CD4-positive, alpha-beta memory T cell (primary cell): ENCODE measurements around the gene FZD4. TPM values are rescaled to one million over a fixed set of nuclear protein-coding genes. Genes with fewer than 3 reads are reported as not detected.

Source experiments
- CTCF ChIA-PET: fragments of 350-600 bp; sonication (Branson Sonifier 250); formaldehyde crosslinking; loops from one replicate; lab custom pipeline; 2021; ENCODE audit warnings: inconsistent platforms; ENCODE audit not compliant: partially characterized antibody; lab: Charles Lee
- POLR2A ChIA-PET: fragments of 350-600 bp; sonication (Branson Sonifier 250); formaldehyde crosslinking; loops from one replicate; lab custom pipeline; 2021; ENCODE audit not compliant: partially characterized antibody; lab: Charles Lee
- DNase-seq, 5 donors: peaks; one replicate each; pipeline versions ENCODE4 v3.0.0 to v3.0.0-alpha.2; 2020 to 2022; ENCODE audit warnings: mixed read lengths in 1 of 5
- H3K27ac ChIP-seq: one replicate; pipeline ENCODE4 v1.7.0; 2013; ENCODE audit warnings: low read depth, low read length
- H3K27me3 ChIP-seq: 2 replicates; pipeline ENCODE4 v1.7.0; 2013; ENCODE audit warnings: mild to moderate bottlenecking, low read length, moderate library complexity; ENCODE audit not compliant: insufficient read depth
- H3K36me3 ChIP-seq: 2 replicates; pipeline ENCODE4 v1.7.0; 2013; ENCODE audit warnings: mild to moderate bottlenecking, low read length, moderate library complexity; ENCODE audit not compliant: insufficient read depth
- H3K4me1 ChIP-seq: 2 replicates; pipeline ENCODE4 v1.7.0; 2013; ENCODE audit warnings: mild to moderate bottlenecking, low read length, moderate library complexity; ENCODE audit not compliant: insufficient read depth
- H3K4me3 ChIP-seq, 2 donors: one replicate each; pipeline ENCODE4 v1.7.0; 2013; ENCODE audit warnings: low read length in 2 of 2, mild to moderate bottlenecking in 1 of 2
- H3K9me3 ChIP-seq, 2 donors: one replicate each; pipeline ENCODE4 v1.7.0; 2013; ENCODE audit warnings: low read length in 2 of 2, control low read depth in 1 of 2; ENCODE audit not compliant: control insufficient read depth in 1 of 2
- H3K27ac Mint-ChIP-seq, 7 donors: one replicate each; pipeline ENCODE4 v1.8.0; 2020 to 2021; ENCODE audit warnings: mixed read lengths in 7 of 7, mild to moderate bottlenecking in 6 of 7, inconsistent platforms in 3 of 7, moderate library complexity in 3 of 7
- H3K27me3 Mint-ChIP-seq, 2 donors: one replicate each; pipeline ENCODE4 v1.8.0; 2020 to 2021; ENCODE audit warnings: mixed read lengths in 2 of 2
- H3K36me3 Mint-ChIP-seq, 2 donors: one replicate each; pipeline ENCODE4 v1.8.0; 2020 to 2021; ENCODE audit warnings: mixed read lengths in 2 of 2, inconsistent platforms in 1 of 2, mild to moderate bottlenecking in 1 of 2
- H3K4me1 Mint-ChIP-seq, 4 donors: one replicate each; pipeline ENCODE4 v1.8.0; 2020 to 2021; ENCODE audit warnings: mixed read lengths in 4 of 4, mild to moderate bottlenecking in 1 of 4
- H3K4me3 Mint-ChIP-seq, 8 donors: one replicate each; pipeline ENCODE4 v1.8.0; 2020 to 2021; ENCODE audit warnings: mixed read lengths in 8 of 8, mild to moderate bottlenecking in 7 of 8, moderate library complexity in 6 of 8, inconsistent platforms in 3 of 8
- H3K9me3 Mint-ChIP-seq, 8 donors: one replicate each; pipeline ENCODE4 v1.8.0; 2020 to 2021; ENCODE audit warnings: mixed read lengths in 8 of 8, mild to moderate bottlenecking in 5 of 8, inconsistent platforms in 3 of 8, moderate library complexity in 1 of 8
- intact Hi-C: fragments of 100-400 bp; cut with micrococcal nuclease; formaldehyde crosslinking; loops from one replicate; pipeline ENCODE4 v1.15.1; 2023
- polyA plus RNA-seq, 2 donors: library from polyadenylated mRNA; unstranded; fragments of 300-500 nt; fragmentation: Illumina TruSeq; gene quantifications; one replicate each; pipeline ENCODE4 v1.2.3, GENCODE V29; 2021
- total RNA-seq, 2 experiments: library from RNA; stranded (reverse); gene quantifications; one replicate each; pipeline ENCODE4 v1.2.3, GENCODE V29; 2021

FZD4 gene
- total and polyA plus RNA-seq, 4 experiments from 2014 or later, result 0.03 to 0.06 TPM; not detected in 2

- Histone ChIP-seq H3K4me1 (no peaks in the 10 kb centered on the region), H3K4me3 (no peak overlapping the region), H3K27me3 (no peaks in the 10 kb centered on the region), H3K27ac (no peak overlapping the region), H3K36me3 (no peaks in the 10 kb centered on the region), H3K9me3 (no peaks in the 10 kb centered on the region)
- POLR2A ChIA-PET, result no interaction called here
- H3K4me1 Mint-ChIP-seq, result peaks cover 0 to 9% (median 0%) of the 10 kb centered on the region in 4 donors
- no peak overlapping the region for H3K27ac Mint-ChIP-seq
- no peak for DNase-seq
- intact Hi-C loops, result no loop called here
- no peaks in the 10 kb centered on the region for H3K36me3 Mint-ChIP-seq
- H3K4me3 Mint-ChIP-seq, result no peak overlapping the region
- peaks cover 3 to 5% of the 10 kb centered on the region in 2 donors for H3K27me3 Mint-ChIP-seq
- CTCF ChIA-PET, result interaction anchor here (0.8 to 6.1 kb wide), 5 partner anchors 10 to 485 kb away, joined by 3 to 53 read pairs (median 9); no protein-coding TSS in a partner anchor
- no peaks in the 10 kb centered on the region for H3K9me3 Mint-ChIP-seq
These were observed 20.1 kb downstream of the FZD4 start for GRCh38 chr11:86934926-86935579.

- intact Hi-C loops, result no loop called here
- ChIA-PET CTCF (interaction anchor here (0.8 to 6.1 kb wide), 5 partner anchors 9 to 485 kb away, joined by 3 to 53 read pairs (median 9); no protein-coding TSS in a partner anchor), POLR2A (no interaction called here)
- no peaks in the 10 kb centered on the region for H3K36me3 Mint-ChIP-seq
- no peaks in the 10 kb centered on the region for H3K36me3 ChIP-seq
- no peaks in the 10 kb centered on the region for H3K9me3 ChIP-seq
- no peak overlapping the region for H3K4me3 Mint-ChIP-seq
- H3K4me3 ChIP-seq, result no peak overlapping the region
- H3K27ac Mint-ChIP-seq, result no peak overlapping the region
- no peak overlapping the region for H3K27ac ChIP-seq
- H3K4me1 Mint-ChIP-seq, result peaks cover 0 to 9% (median 0%) of the 10 kb centered on the region in 4 donors
- no peaks in the 10 kb centered on the region for H3K27me3 ChIP-seq
- peaks cover 3 to 5% of the 10 kb centered on the region in 2 donors for H3K27me3 Mint-ChIP-seq
- no peaks in the 10 kb centered on the region for H3K4me1 ChIP-seq
- H3K9me3 Mint-ChIP-seq, result no peaks in the 10 kb centered on the region
- no peak for DNase-seq
These were observed 20.7 kb downstream of the FZD4 start for GRCh38 chr11:86934582-86934900.

GRCh38 chr11:86933891-86934581, 21.2 kb downstream of the FZD4 start:
- Histone ChIP-seq H3K27ac (no peak overlapping the region), H3K36me3 (no peaks in the 10 kb centered on the region), H3K9me3 (no peaks in the 10 kb centered on the region), H3K27me3 (no peaks in the 10 kb centered on the region), H3K4me3 (no peak overlapping the region), H3K4me1 (no peaks in the 10 kb centered on the region)
- no peak for DNase-seq
- ChIA-PET CTCF (interaction anchor here (0.9 to 6.1 kb wide), 4 partner anchors 9 to 486 kb away, joined by 5 to 53 read pairs (median 12); no protein-coding TSS in a partner anchor), POLR2A (no interaction called here)
- H3K27me3 Mint-ChIP-seq, result peaks cover 3 to 5% of the 10 kb centered on the region in 2 donors
- intact Hi-C loops, result no loop called here
- peak overlapping the region in 1 of 7 donors; percentile 5 for H3K27ac Mint-ChIP-seq
- no peak overlapping the region for H3K4me3 Mint-ChIP-seq
- H3K9me3 Mint-ChIP-seq, result no peaks in the 10 kb centered on the region
- H3K36me3 Mint-ChIP-seq, result no peaks in the 10 kb centered on the region
- H3K4me1 Mint-ChIP-seq, result peaks cover 0 to 9% (median 0%) of the 10 kb centered on the region in 4 donors

- H3K4me1 ChIP-seq, result no peaks in the 10 kb centered on the region
- ChIA-PET POLR2A (no interaction called here), CTCF (interaction anchor here (1.4 to 1.6 kb wide), 2 partner anchors 357 to 489 kb away, joined by 4 to 5 read pairs; no protein-coding TSS in a partner anchor)
- Mint-ChIP-seq H3K4me3 (no peak overlapping the region), H3K27me3 (peaks cover 1 to 3% of the 10 kb centered on the region in 2 donors), H3K4me1 (peaks cover 0 to 9% (median 0%) of the 10 kb centered on the region in 4 donors), H3K36me3 (no peaks in the 10 kb centered on the region), H3K9me3 (no peaks in the 10 kb centered on the region), H3K27ac (no peak overlapping the region)
- H3K27me3 ChIP-seq, result no peaks in the 10 kb centered on the region
- no peak overlapping the region for H3K27ac ChIP-seq
- H3K36me3 ChIP-seq, result no peaks in the 10 kb centered on the region
- no peak for DNase-seq
- no peak overlapping the region for H3K4me3 ChIP-seq
- intact Hi-C loops, result no loop called here
- H3K9me3 ChIP-seq, result no peaks in the 10 kb centered on the region
These were observed 22.0 kb downstream of the FZD4 start for GRCh38 chr11:86932924-86933875.

GRCh38 chr11:86932259-86932585, 23.0 kb downstream of the FZD4 start:
- Mint-ChIP-seq H3K4me3 (no peak overlapping the region), H3K27ac (no peak overlapping the region), H3K9me3 (no peaks in the 10 kb centered on the region), H3K36me3 (no peaks in the 10 kb centered on the region), H3K27me3 (no peaks in the 10 kb centered on the region), H3K4me1 (peaks cover 0 to 9% (median 0%) of the 10 kb centered on the region in 4 donors)
- no peaks in the 10 kb centered on the region for H3K9me3 ChIP-seq
- no peaks in the 10 kb centered on the region for H3K27me3 ChIP-seq
- H3K27ac ChIP-seq, result no peak overlapping the region
- no peak for DNase-seq
- ChIA-PET CTCF (interaction anchor here (0.9 to 1.6 kb wide), 3 partner anchors 358 to 490 kb away, joined by 3 to 5 read pairs (median 4); no protein-coding TSS in a partner anchor), POLR2A (no interaction called here)
- no peaks in the 10 kb centered on the region for H3K4me1 ChIP-seq
- H3K4me3 ChIP-seq, result no peak overlapping the region
- H3K36me3 ChIP-seq, result no peaks in the 10 kb centered on the region
- intact Hi-C loops, result no loop called here

GRCh38 chr11:86931548-86932258, 23.5 kb downstream of the FZD4 start:
- H3K4me3 ChIP-seq, result no peak overlapping the region
- no peak overlapping the region for H3K27ac ChIP-seq
- no peak for DNase-seq
- H3K27me3 ChIP-seq, result no peaks in the 10 kb centered on the region
- no peak overlapping the region for H3K4me3 Mint-ChIP-seq
- no peaks in the 10 kb centered on the region for H3K27me3 Mint-ChIP-seq
- no peaks in the 10 kb centered on the region for H3K9me3 Mint-ChIP-seq
- ChIA-PET CTCF (interaction anchor here (0.9 to 1.6 kb wide), 3 partner anchors 358 to 490 kb away, joined by 3 to 5 read pairs (median 4); no protein-coding TSS in a partner anchor), POLR2A (no interaction called here)
- peaks cover 0 to 9% (median 0%) of the 10 kb centered on the region in 4 donors for H3K4me1 Mint-ChIP-seq
- H3K36me3 Mint-ChIP-seq, result no peaks in the 10 kb centered on the region
- H3K27ac Mint-ChIP-seq, result no peak overlapping the region
- no peaks in the 10 kb centered on the region for H3K9me3 ChIP-seq
- no peaks in the 10 kb centered on the region for H3K4me1 ChIP-seq
- intact Hi-C loops, result no loop called here
- no peaks in the 10 kb centered on the region for H3K36me3 ChIP-seq
